GM12878 (cell line): ENCODE measurements around the gene PHACTR3. TPM values are rescaled to one million over a fixed set of nuclear protein-coding genes. Genes with fewer than 3 reads are reported as not detected.

ENCODE experiments used
- ATAC-seq: fragments of 200-7000 bp; cut with Tn5 transposase; 3 replicates; pipeline ENCODE4 v1.9.1; 2020; ENCODE audit warnings: mild to moderate bottlenecking, moderate library complexity
- BruUV-seq: library from RNA; stranded (reverse); fragments of 400-500 nt; replicated peaks from 2 replicates; lab custom pipeline; 2021; lab: Mats Ljungman, UMichigan
- CTCF ChIA-PET: fragments of 300-600 bp; sonication (Branson Sonifier 250); formaldehyde crosslinking; extraction: SDS; loops from one replicate; lab custom pipeline; 2021; ENCODE audit warnings: inconsistent platforms; lab: Yijun Ruan, JAX
- POLR2A ChIA-PET: fragments of 350-600 bp; formaldehyde crosslinking; extraction: SDS; loops from one replicate; lab custom pipeline; 2021; ENCODE audit warnings: inconsistent platforms; lab: Charles Lee
- RAD21 ChIA-PET: fragments of 300-600 bp; sonication (Branson Sonifier 250); formaldehyde crosslinking; loops from one replicate; lab custom pipeline; 2023; ENCODE audit warnings: antibody characterized with exemption; ENCODE audit not compliant: unreplicated experiment; lab: Charles Lee
- SMC1A ChIA-PET: fragments of 300-600 bp; sonication (Branson Sonifier 250); formaldehyde crosslinking; loops from one replicate; lab custom pipeline; 2023; ENCODE audit not compliant: unreplicated experiment, uncharacterized antibody; lab: Charles Lee
- DNase-seq: peaks from one replicate; pipeline ENCODE4 v3.0.0-alpha.2; 2011; ENCODE audit warnings: low read depth, low spot score
- FAIRE-seq: peaks from 3 replicates; lab custom pipeline; 2011; peaks lifted over from hg19 to GRCh38; lab: Jason Lieb, UNC
- H2AFZ ChIP-seq: 2 replicates; pipeline ENCODE4 v1.6.0; 2011; ENCODE audit warnings: low read depth, low read length, control low read depth; ENCODE audit not compliant: control insufficient read depth
- H3K27ac ChIP-seq: 2 replicates; pipeline ENCODE4 v1.5.1; 2011; ENCODE audit warnings: control low read depth; ENCODE audit not compliant: control insufficient read depth, insufficient read depth
- H3K27me3 ChIP-seq, 2 experiments: replicated peaks in 1 of 2; 2 replicates each; pipeline versions ENCODE4 v1.6.0 to v1.6.1; 2011; ENCODE audit warnings: low read length in 1 of 2; ENCODE audit not compliant: control insufficient read depth in 2 of 2, insufficient read depth in 2 of 2
- H3K36me3 ChIP-seq, 2 experiments: 2 replicates each; pipeline ENCODE4 v1.5.1; 2011; ENCODE audit warnings: low read length in 1 of 2; ENCODE audit not compliant: control insufficient read depth in 2 of 2, insufficient read depth in 2 of 2
- H3K4me1 ChIP-seq: 2 replicates; pipeline ENCODE4 v1.6.1; 2011; ENCODE audit warnings: mild to moderate bottlenecking, low read length, moderate library complexity, mixed read lengths; ENCODE audit not compliant: control insufficient read depth, insufficient read depth
- H3K4me2 ChIP-seq: 2 replicates; pipeline ENCODE4 v1.6.0; 2011; ENCODE audit warnings: control low read depth; ENCODE audit not compliant: control insufficient read depth, insufficient read depth
- H3K4me3 ChIP-seq: fragments of 200-600 bp; sonication (generic); 2 replicates; pipeline ENCODE4 v1.5.1; 2016
- H3K79me2 ChIP-seq: 2 replicates; pipeline ENCODE4 v1.6.0; 2011; ENCODE audit warnings: low read length; ENCODE audit not compliant: control insufficient read depth, insufficient read depth
- H3K9ac ChIP-seq: 2 replicates; pipeline ENCODE4 v1.8.0; 2011; ENCODE audit warnings: low read length, control low read depth, mixed read lengths; ENCODE audit not compliant: control insufficient read depth, insufficient read depth
- H3K9me3 ChIP-seq: replicated peaks from 3 replicates; pipeline ENCODE4 v1.5.1; 2011; ENCODE audit warnings: mild to moderate bottlenecking, low read length; ENCODE audit not compliant: control insufficient read depth, insufficient read depth
- H4K20me1 ChIP-seq: 2 replicates; pipeline ENCODE4 v1.6.0; 2011; ENCODE audit not compliant: control insufficient read depth, insufficient read depth
- ATF7 ChIP-seq: fragments of 450-650 bp; IDR thresholded peaks from 2 replicates; pipeline ENCODE4 v1.6.1; 2016; ENCODE audit warnings: low read depth, mild to moderate bottlenecking
- BMI1 ChIP-seq: fragments of 450-650 bp; IDR thresholded peaks from 2 replicates; pipeline ENCODE4 v1.6.1; 2016; ENCODE audit warnings: mild to moderate bottlenecking, moderate library complexity, borderline replicate concordance
- CHD1 ChIP-seq: IDR thresholded peaks from 2 replicates; pipeline ENCODE4 v1.6.1; 2012; ENCODE audit warnings: low read depth, low read length, improper control_type of control experiment
- EED ChIP-seq: sonication (generic); IDR thresholded peaks from 2 replicates; pipeline ENCODE4 v1.6.1; 2016; ENCODE audit warnings: antibody characterized with exemption, low read depth
- EZH2 ChIP-seq: IDR thresholded peaks from 2 replicates; pipeline ENCODE4 v1.6.1; 2012; ENCODE audit warnings: low read depth, mild to moderate bottlenecking, control low read depth, inconsistent platforms, low read length, borderline replicate concordance; ENCODE audit not compliant: control insufficient read depth
- MEF2A ChIP-seq: IDR thresholded peaks from 2 replicates; pipeline ENCODE4 v1.6.1; 2011; ENCODE audit warnings: low read depth, mild to moderate bottlenecking, low read length, moderate library complexity; ENCODE audit not compliant: insufficient read depth
- NFYB ChIP-seq: IDR thresholded peaks from 2 replicates; pipeline ENCODE4 v1.6.1; 2011; ENCODE audit warnings: low read depth, mild to moderate bottlenecking, low read length, improper control_type of control experiment, moderate library complexity; ENCODE audit not compliant: insufficient read depth
- NR2F1 ChIP-seq: fragments of 450-650 bp; conservative IDR thresholded peaks from 2 replicates; pipeline ENCODE4 v1.6.1; 2017; ENCODE audit warnings: mild to moderate bottlenecking
- NRF1 ChIP-seq: conservative IDR thresholded peaks from 2 replicates; pipeline ENCODE4 v1.6.1; 2011; ENCODE audit warnings: mild to moderate bottlenecking, low read depth, low read length, improper control_type of control experiment
- PML ChIP-seq: IDR thresholded peaks from 2 replicates; pipeline ENCODE4 v1.6.1; 2012; ENCODE audit warnings: low read length, inconsistent platforms
- RB1 ChIP-seq: fragments of 450-650 bp; formaldehyde crosslinking; IDR thresholded peaks from 2 replicates; pipeline ENCODE4 v1.6.1; 2017; ENCODE audit warnings: mild to moderate bottlenecking, borderline replicate concordance
- RBBP5 ChIP-seq: fragments of 200-600 bp; sonication (generic); conservative IDR thresholded peaks from 2 replicates; pipeline ENCODE4 v1.6.1; 2016
- RELA ChIP-seq: fragments of 450-650 bp; IDR thresholded peaks from 2 replicates; pipeline ENCODE4 v1.8.0; 2014; ENCODE audit warnings: borderline replicate concordance; ENCODE audit not compliant: partially characterized antibody
- RUNX3 ChIP-seq: IDR thresholded peaks from 2 replicates; pipeline ENCODE4 v1.6.1; 2012; ENCODE audit warnings: low read length, inconsistent platforms
- SREBF1 ChIP-seq: IDR thresholded peaks from 2 replicates; pipeline ENCODE4 v1.6.1; 2012; ENCODE audit warnings: mild to moderate bottlenecking, low read length
- SRF ChIP-seq, 2 experiments: IDR thresholded peaks; 2 replicates each; pipeline ENCODE4 v1.6.1; 2011; ENCODE audit warnings: low read depth in 2 of 2, low read length in 2 of 2, mild to moderate bottlenecking in 1 of 2, moderate library complexity in 1 of 2
- TCF12 ChIP-seq: IDR thresholded peaks from 2 replicates; pipeline ENCODE4 v1.6.1; 2011; ENCODE audit warnings: low read depth, mild to moderate bottlenecking, low read length
- WGBS: methylation state at CpG from one replicate; pipeline ENCODE4 v1.1.6; 2016; ENCODE audit warnings: low lambda C conversion rate; ENCODE audit not compliant: insufficient replicate concordance, insufficient coverage; ENCODE audit errors: missing lambda C conversion rate; 5-methylcytosine and 5-hydroxymethylcytosine counted together
- in situ Hi-C: fragments of 300-500 bp; cut with MboI; formaldehyde crosslinking; loops from 9 replicates; pipeline ENCODE4 v1.14.3; 2018; ENCODE audit warnings: mixed read lengths
- intact Hi-C: fragments of 100-400 bp; cut with micrococcal nuclease; formaldehyde crosslinking; loops from one replicate; pipeline ENCODE4 v1.14.2; 2022; ENCODE audit not compliant: unreplicated experiment
- polyA plus RNA-seq, 11 experiments: library from polyadenylated mRNA; depleted of rRNA in 4 of 11; unstranded in 6 of 11; stranded (reverse) in 5 of 11; fragments of >200 nt; fragmentation: Nextera tagmentation in 4 of 11; fragmentation: Illumina TruSeq in 1 of 11; extraction: Ambion mirVana in 4 of 11; extraction: Trizol in 1 of 11; gene quantifications; 1 replicate in 1 of 11; 2 replicates in 10 of 11; pipeline versions ENCODE4 v1.2.1 to v1.2.3, GENCODE V29; 2011 to 2016; ENCODE audit warnings: inconsistent platforms in 2 of 11, missing spikeins in 2 of 11, low read depth in 1 of 11
- total RNA-seq, 4 experiments: library from RNA; depleted of rRNA in 3 of 4; stranded (reverse); fragments of >200 nt in 3 of 4; fragmentation: Illumina TruSeq in 1 of 4; extraction: Trizol in 1 of 4; gene quantifications; 2 replicates each; pipeline versions ENCODE4 v1.2.1 to v1.2.3, GENCODE V29; 2013 to 2021

PHACTR3 gene
- total and polyA plus RNA-seq, 10 of the 15 experiments (the other 5 are each of a cell fraction or from before 2014, with no cell fraction given): 0.17 to 2.7 (median 0.27) TPM; not detected in 1

GRCh38 chr20:59600472-59600871 lies 3.9 kb upstream of the PHACTR3 start:
- intact Hi-C loops (no loop called here), in situ Hi-C loops (no loop called here)
- no peak overlapping the region for H3K9ac ChIP-seq
- H3K36me3 ChIP-seq: no peaks in the 10 kb centered on the region
- peaks cover 0 to 5% of the 10 kb centered on the region in 2 experiments; a peak in 3 of 4 replicates for H3K27me3 ChIP-seq
- no peak overlapping the region for H3K4me2 ChIP-seq
- no TSS peak for BruUV-seq
- H3K4me1 ChIP-seq: no peaks in the 10 kb centered on the region
- no peak overlapping the region for H3K27ac ChIP-seq
- DNase-seq (no peak), ATAC-seq (no peak)
- H3K9me3 ChIP-seq: no peaks in the 10 kb centered on the region
- ChIA-PET CTCF (interaction anchor here (0.6 to 4.4 kb wide), 4 partner anchors 16 to 250 kb away, joined by 3 to 20 read pairs (median 4); no protein-coding TSS in a partner anchor), POLR2A (no interaction called here), RAD21 (no interaction called here), SMC1A (interaction anchor here (0.9 kb wide), 1 partner anchor 252 kb away, joined by 3 read pairs; no protein-coding TSS in a partner anchor)
- H2AFZ ChIP-seq: no peak overlapping the region
- TF ChIP-seq EED (no peak), NFYB (no peak), TCF12 (no peak), SRF (IDR thresholded peaks at IDR 0.05; ENCODE audit: low read depth in 2 of 2, low read length in 2 of 2) (no peak), RB1 (no peak)
- TF ChIP-seq, all 136 proteins: peak for 0
- Histone ChIP-seq H4K20me1 (no peaks in the 10 kb centered on the region), H3K4me3 (no peak overlapping the region), H3K79me2 (no peaks in the 10 kb centered on the region)
- no peak for FAIRE-seq
- WGBS: 38% methylated on average over 5 of the region's 5 CpGs

GRCh38 chr20:59602546-59603080 lies 1.7 kb upstream of the PHACTR3 start:
- ChIA-PET CTCF (no interaction called here), RAD21 (no interaction called here), SMC1A (no interaction called here), POLR2A (no interaction called here)
- FAIRE-seq: no peak
- Histone ChIP-seq H3K79me2 (no peaks in the 10 kb centered on the region), H4K20me1 (no peaks in the 10 kb centered on the region), H3K36me3 (no peaks in the 10 kb centered on the region), H2AFZ (no peak overlapping the region), H3K27ac (no peak overlapping the region), H3K4me1 (no peaks in the 10 kb centered on the region), H3K4me3 (no peak overlapping the region), H3K9me3 (no peaks in the 10 kb centered on the region), H3K27me3 (peaks cover 0 to 5% of the 10 kb centered on the region in 2 experiments; a peak in 2 of 4 replicates), H3K9ac (no peak overlapping the region), H3K4me2 (no peak overlapping the region)
- in situ Hi-C loops: no loop called here
- no TSS peak for BruUV-seq
- intact Hi-C loops: no loop called here
- WGBS: 15% methylated on average over 3 of the region's 3 CpGs
- no peak for ATAC-seq
- no peak for DNase-seq
- TF ChIP-seq RELA: no peak
- TF ChIP-seq BMI1: no peak
- TF ChIP-seq CHD1: no peak
- no peak for TF ChIP-seq PML
- no peak for TF ChIP-seq NRF1
- TF ChIP-seq TCF12: no peak
- no peak for TF ChIP-seq RBBP5
- no peak for TF ChIP-seq EZH2
- no peak for TF ChIP-seq RUNX3
- TF ChIP-seq NR2F1: no peak
- TF ChIP-seq ATF7: no peak
- TF ChIP-seq MEF2A: no peak
- TF ChIP-seq SREBF1: no peak
